Activated naive CD4-positive, alpha-beta T cell treated with anti-CD3 and anti-CD28 coated beads for 36 hours (primary cell): ENCODE measurements around the gene MREG. TPM values are rescaled to one million over a fixed set of nuclear protein-coding genes. Genes with fewer than 3 reads are reported as not detected.

Experiments used
- CTCF ChIA-PET: fragments of 350-600 bp; sonication (Branson Sonifier 250); formaldehyde crosslinking; loops from one replicate; lab custom pipeline; 2021; ENCODE audit warnings: antibody characterized with exemption; lab: Charles Lee
- DNase-seq: peaks from one replicate; pipeline ENCODE4 v3.0.0-alpha.2; 2020
- H3K27ac Mint-ChIP-seq: one replicate; pipeline ENCODE4 v1.8.0; 2021; ENCODE audit warnings: mild to moderate bottlenecking, mixed read lengths
- H3K27me3 Mint-ChIP-seq: one replicate; pipeline ENCODE4 v1.8.0; 2021; ENCODE audit warnings: low read depth, mixed read lengths
- H3K36me3 Mint-ChIP-seq: one replicate; pipeline ENCODE4 v1.8.0; 2021; ENCODE audit warnings: low read depth, mixed read lengths
- H3K4me1 Mint-ChIP-seq: one replicate; pipeline ENCODE4 v1.8.0; 2021; ENCODE audit warnings: low read depth, mixed read lengths
- H3K4me3 Mint-ChIP-seq: one replicate; pipeline ENCODE4 v1.8.0; 2021; ENCODE audit warnings: mild to moderate bottlenecking, moderate library complexity, mixed read lengths
- H3K9me3 Mint-ChIP-seq: one replicate; pipeline ENCODE4 v1.8.0; 2021; ENCODE audit warnings: mixed read lengths
- intact Hi-C: fragments of 100-400 bp; cut with micrococcal nuclease; formaldehyde crosslinking; loops from one replicate; pipeline ENCODE4 v1.15.1; 2023
- total RNA-seq, 2 experiments: library from RNA; stranded (reverse); gene quantifications; one replicate each; pipeline ENCODE4 v1.2.3, GENCODE V29; 2021

MREG gene
- total RNA-seq, 2 experiments from 2014 or later, result 3.1 to 3.9 TPM

DNA sequence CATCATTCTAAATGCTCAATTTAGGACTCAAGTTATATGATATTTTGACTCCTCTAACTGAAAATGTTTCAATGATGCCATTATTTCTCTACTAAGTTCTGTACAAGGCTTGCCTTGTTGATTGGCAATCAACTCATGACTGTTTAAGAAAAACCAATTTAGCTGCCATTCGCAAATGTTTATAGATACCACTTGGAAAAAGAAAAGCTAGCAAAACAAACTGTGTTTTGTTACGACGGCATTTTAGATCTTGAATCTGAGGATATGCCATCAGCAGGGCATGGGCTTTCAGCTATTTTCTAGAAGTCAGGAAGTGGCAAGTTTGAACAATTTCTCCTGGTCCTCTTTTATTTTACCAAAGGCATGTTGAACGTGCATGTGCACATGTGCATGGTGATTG, 65.3 kb downstream of the MREG start:
- H3K4me3 Mint-ChIP-seq, result no peak overlapping the region
- intact Hi-C loops, result no loop called here
- no peak overlapping the region for H3K27ac Mint-ChIP-seq
- no peaks in the 10 kb centered on the region for H3K4me1 Mint-ChIP-seq
- CTCF ChIA-PET, result interaction anchor here (1.0 to 7.5 kb wide), 2 partner anchors 17 to 75 kb away, joined by 3 to 111 read pairs; no protein-coding TSS in a partner anchor
- H3K27me3 Mint-ChIP-seq, result no peaks in the 10 kb centered on the region
- no peaks in the 10 kb centered on the region for H3K9me3 Mint-ChIP-seq
- no peak for DNase-seq
- peaks cover 7% of the 10 kb centered on the region for H3K36me3 Mint-ChIP-seq

DNA sequence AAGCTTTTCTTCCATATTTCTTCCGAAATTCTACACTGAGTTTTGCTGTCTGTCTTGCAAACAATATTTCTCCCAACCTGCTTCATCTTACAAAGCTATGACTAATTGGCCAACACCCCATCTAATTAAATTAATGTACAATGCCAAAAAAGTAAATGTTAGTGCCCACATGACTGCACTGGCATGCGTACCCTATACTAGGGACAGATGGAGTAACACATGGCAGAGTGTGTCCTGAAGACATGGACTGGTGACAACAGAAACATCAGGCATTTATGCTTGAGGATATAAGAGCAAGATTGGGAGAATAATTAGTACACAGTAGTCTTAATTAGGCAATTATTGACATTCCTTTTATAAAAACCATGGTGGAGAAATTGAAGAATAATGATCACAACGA, 66.8 kb downstream of the MREG start:
- H3K4me3 Mint-ChIP-seq, result no peak overlapping the region
- intact Hi-C loops, result no loop called here
- H3K27ac Mint-ChIP-seq, result no peak overlapping the region
- H3K9me3 Mint-ChIP-seq, result no peaks in the 10 kb centered on the region
- CTCF ChIA-PET, result interaction anchor here (7.5 kb wide), 1 partner anchor 76 kb away, joined by 111 read pairs; no protein-coding TSS in a partner anchor
- no peaks in the 10 kb centered on the region for H3K27me3 Mint-ChIP-seq
- H3K4me1 Mint-ChIP-seq, result no peaks in the 10 kb centered on the region
- H3K36me3 Mint-ChIP-seq, result peaks cover 7% of the 10 kb centered on the region
- no peak for DNase-seq

DNA sequence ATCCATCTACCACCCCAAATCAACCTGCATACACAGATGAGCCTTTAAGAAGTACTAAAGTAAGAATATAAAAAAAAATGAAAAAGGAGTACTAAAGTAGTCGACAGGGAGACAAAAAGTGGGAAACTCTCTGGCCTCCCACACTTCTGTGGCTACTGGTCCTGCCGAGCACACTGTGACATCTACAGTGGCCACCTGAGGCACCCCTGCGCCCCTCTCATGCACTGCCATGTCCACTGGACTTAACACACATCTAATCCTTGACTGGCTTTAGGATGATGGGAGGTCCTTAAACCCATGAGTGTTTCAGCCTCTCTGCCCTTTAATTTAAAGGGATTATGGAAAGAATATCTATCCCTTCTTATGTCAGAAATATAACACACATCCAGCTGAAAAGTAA, 71.2 kb downstream of the MREG start:
- no peaks in the 10 kb centered on the region for H3K4me1 Mint-ChIP-seq
- no peaks in the 10 kb centered on the region for H3K27me3 Mint-ChIP-seq
- no peaks in the 10 kb centered on the region for H3K9me3 Mint-ChIP-seq
- H3K36me3 Mint-ChIP-seq, result peaks cover 7% of the 10 kb centered on the region
- H3K4me3 Mint-ChIP-seq, result no peak overlapping the region
- DNase-seq, result no peak
- CTCF ChIA-PET, result interaction anchor here (0.7 to 2.1 kb wide), 4 partner anchors 8 to 803 kb away, joined by 3 to 6 read pairs (median 4); no protein-coding TSS in a partner anchor
- no peak overlapping the region for H3K27ac Mint-ChIP-seq
- intact Hi-C loops, result no loop called here

DNA sequence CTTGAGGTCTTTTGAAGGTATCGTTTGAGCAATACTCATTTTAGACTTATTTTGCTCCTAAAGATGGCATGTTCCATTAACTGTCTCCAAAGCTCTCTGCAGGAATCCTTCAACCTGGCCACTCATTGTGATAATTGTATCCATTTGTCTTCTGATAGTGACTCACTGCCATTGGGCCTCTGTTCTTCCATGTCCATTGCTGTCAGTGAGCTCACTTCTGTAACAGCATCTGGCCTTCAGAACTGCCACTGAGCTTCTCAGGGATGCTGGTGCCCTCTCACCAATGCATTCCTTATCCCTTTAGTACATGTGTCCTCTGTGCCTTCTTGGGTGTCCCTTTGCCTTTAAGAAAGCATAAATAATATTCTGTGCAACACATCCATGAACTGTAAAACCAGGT, 71.6 kb downstream of the MREG start:
- no peaks in the 10 kb centered on the region for H3K9me3 Mint-ChIP-seq
- intact Hi-C loops, result no loop called here
- no peaks in the 10 kb centered on the region for H3K27me3 Mint-ChIP-seq
- peaks cover 7% of the 10 kb centered on the region for H3K36me3 Mint-ChIP-seq
- no peaks in the 10 kb centered on the region for H3K4me1 Mint-ChIP-seq
- no peak overlapping the region for H3K27ac Mint-ChIP-seq
- CTCF ChIA-PET, result interaction anchor here (0.7 to 2.1 kb wide), 3 partner anchors 11 to 802 kb away, joined by 3 to 6 read pairs (median 4); no protein-coding TSS in a partner anchor
- no peak for DNase-seq
- H3K4me3 Mint-ChIP-seq, result no peak overlapping the region

DNA sequence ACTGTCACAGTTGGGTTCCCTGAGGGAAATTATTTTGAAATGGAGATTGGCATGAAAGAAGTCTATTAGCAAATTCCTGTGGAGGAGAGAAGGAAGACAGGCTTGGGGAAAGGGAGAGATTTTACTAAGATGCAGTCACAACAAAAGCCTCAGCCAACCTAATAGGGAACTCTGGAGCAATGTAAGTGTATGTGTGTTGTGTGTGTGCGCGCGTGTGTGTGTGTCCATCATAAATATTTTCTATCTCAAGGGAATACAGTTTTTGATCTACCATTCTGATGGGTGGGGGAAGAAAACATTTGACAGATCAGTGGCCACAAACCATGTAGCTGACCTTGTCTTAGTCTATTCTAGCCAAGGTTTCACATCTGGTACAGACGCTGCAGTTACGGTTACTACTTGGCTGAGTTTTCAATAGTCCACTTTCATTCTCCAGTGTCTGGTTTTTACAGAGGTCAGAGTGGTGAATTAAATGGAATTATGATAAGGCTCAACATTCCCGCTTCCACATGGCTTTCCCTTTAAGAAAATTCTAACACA, 72.6 kb downstream of the MREG start:
- CTCF ChIA-PET, result no interaction called here
- H3K36me3 Mint-ChIP-seq, result peaks cover 7% of the 10 kb centered on the region
- intact Hi-C loops, result no loop called here
- DNase-seq, result no peak
- H3K27me3 Mint-ChIP-seq, result no peaks in the 10 kb centered on the region
- H3K4me1 Mint-ChIP-seq, result no peaks in the 10 kb centered on the region
- H3K27ac Mint-ChIP-seq, result no peak overlapping the region
- no peak overlapping the region for H3K4me3 Mint-ChIP-seq
- H3K9me3 Mint-ChIP-seq, result no peaks in the 10 kb centered on the region

DNA sequence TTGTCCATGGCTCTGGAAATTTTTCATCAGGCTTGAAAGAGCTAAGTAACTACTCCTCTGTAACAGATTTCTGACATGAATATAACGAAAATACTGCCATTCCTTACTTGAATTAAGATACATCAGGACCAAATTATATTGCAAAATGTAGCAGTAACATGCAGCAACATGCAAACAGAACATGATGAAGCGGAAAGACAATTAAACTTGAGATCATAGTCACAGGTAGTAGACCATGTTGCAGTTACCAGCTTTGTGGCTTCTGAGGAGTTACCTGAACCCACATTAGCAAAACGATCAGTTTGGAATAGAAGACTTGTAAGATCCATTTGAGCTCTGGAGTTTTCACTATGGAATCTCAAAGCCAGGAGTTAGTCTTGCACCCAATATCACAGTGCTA, 76.2 kb downstream of the MREG start:
- Mint-ChIP-seq H3K4me3 (no peak overlapping the region), H3K4me1 (no peaks in the 10 kb centered on the region), H3K27me3 (no peaks in the 10 kb centered on the region), H3K27ac (no peak overlapping the region), H3K36me3 (no peaks in the 10 kb centered on the region), H3K9me3 (no peaks in the 10 kb centered on the region)
- CTCF ChIA-PET, result interaction anchor here (0.6 to 1.3 kb wide), 2 partner anchors 13 to 24 kb away, joined by 3 read pairs; no protein-coding TSS in a partner anchor
- DNase-seq, result no peak
- intact Hi-C loops, result loop anchor here (10.0 kb wide), 1 partner anchor 382 kb away; no protein-coding TSS in a partner anchor

DNA sequence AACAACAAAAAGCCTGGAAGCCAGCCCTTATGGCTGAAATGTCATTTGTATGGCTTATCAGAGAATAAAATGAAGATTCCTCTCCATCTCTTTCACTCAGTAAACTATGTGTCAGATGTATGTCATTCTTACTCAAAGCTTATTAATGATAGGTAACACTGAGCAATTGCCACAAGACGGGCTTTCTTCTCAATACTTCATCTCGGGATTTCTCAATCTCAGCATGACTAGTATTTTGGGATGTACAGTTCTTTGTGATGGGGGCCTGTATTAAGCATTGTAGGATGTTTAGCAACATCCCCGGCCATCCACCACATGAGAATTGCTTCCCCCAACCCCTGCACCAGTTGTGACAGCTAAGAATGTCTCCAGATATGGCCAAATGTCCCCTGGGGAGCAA, 80.2 kb downstream of the MREG start:
- H3K4me3 Mint-ChIP-seq, result no peak overlapping the region
- peaks cover 8% of the 10 kb centered on the region for H3K4me1 Mint-ChIP-seq
- no peak overlapping the region for H3K27ac Mint-ChIP-seq
- DNase-seq, result no peak
- no peaks in the 10 kb centered on the region for H3K27me3 Mint-ChIP-seq
- intact Hi-C loops, result loop anchor here (5.0 to 10.0 kb wide), 2 partner anchors 378 to 661 kb away; no protein-coding TSS in a partner anchor
- no peaks in the 10 kb centered on the region for H3K9me3 Mint-ChIP-seq
- CTCF ChIA-PET, result interaction anchor here (0.8 to 1.6 kb wide), 4 partner anchors 18 to 480 kb away, joined by 3 to 7 read pairs (median 4); no protein-coding TSS in a partner anchor
- no peaks in the 10 kb centered on the region for H3K36me3 Mint-ChIP-seq

DNA sequence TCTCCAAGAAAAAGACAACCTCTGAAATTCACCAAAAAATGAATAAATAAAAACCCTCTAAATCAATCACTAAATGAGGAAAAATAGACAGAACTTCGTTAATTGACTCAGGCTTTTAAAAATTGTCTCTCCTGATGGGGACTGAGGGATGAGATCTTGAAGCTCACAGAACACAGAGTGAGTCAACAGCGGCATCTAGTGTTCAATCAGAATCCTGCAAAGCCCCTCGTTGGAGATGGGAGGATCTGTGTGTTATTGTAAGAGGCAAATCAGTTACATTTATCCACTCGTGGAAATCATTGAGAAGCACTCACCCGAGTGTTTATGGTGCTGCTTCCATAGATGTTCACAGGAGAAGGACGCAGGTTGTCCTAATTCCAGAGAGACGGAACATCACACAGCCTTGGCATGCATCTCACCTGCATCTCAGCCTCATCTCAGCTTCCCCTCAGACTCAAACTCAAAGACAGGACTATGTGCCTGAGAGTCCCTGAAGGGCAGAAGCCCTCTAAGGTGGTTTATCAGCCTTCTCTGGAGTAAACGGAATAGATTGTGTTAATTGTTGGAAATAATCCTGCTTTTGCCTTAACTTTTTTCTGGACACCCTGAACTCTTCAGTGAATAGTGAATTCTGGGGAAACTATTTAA, 82.0 kb downstream of the MREG start:
- CTCF ChIA-PET, result interaction anchor here (0.6 to 1.9 kb wide), 23 partner anchors 8 to 1478 kb away, joined by 3 to 8 read pairs (median 3); no protein-coding TSS in a partner anchor
- H3K4me3 Mint-ChIP-seq, result no peak overlapping the region

DNA sequence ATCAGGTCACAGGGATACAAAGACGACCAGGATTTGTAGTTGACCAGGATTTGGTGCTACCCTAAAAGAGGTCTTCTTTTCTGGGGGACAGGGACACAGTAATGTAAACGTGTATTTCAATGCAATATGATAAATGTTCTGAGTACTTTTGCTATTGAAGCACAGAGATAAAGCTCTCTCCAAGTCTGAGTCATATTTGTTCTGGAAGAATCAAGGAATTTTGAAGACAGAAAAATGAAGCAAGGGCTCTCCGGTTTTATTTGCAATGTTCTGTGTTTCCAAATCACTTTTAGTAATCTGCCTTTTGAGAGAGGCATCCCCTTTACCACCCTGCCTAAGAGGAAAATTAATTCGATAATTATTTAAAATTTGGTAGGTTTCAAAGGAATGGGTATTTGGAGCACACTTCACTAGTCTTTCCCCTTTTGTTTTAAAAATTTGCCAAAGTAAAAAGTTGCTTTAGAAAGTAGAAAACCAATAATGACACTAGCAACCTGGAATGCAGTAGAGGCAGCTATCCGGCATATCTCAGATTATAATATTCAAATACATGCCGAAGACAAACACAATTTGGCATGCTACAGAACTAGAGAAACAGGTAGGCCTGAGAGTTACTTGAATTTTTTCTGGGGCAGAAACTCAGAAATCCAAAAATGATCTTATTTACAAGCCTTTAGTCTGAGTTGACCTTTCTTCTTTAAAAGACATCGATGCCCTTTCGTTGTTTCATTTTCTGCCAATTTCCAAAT, 82.7 kb downstream of the MREG start:
- no peaks in the 10 kb centered on the region for H3K36me3 Mint-ChIP-seq
- peaks cover 8% of the 10 kb centered on the region for H3K4me1 Mint-ChIP-seq
- DNase-seq, result no peak
- H3K4me3 Mint-ChIP-seq, result no peak overlapping the region
- no peak overlapping the region for H3K27ac Mint-ChIP-seq
- CTCF ChIA-PET, result interaction anchor here (0.6 to 1.9 kb wide), 25 partner anchors 9 to 1479 kb away, joined by 3 to 8 read pairs (median 3); no protein-coding TSS in a partner anchor
- no peaks in the 10 kb centered on the region for H3K27me3 Mint-ChIP-seq
- intact Hi-C loops, result loop anchor here (1.0 to 10.0 kb wide), 3 partner anchors 376 to 658 kb away; no protein-coding TSS in a partner anchor
- no peaks in the 10 kb centered on the region for H3K9me3 Mint-ChIP-seq

More for the DNA sequence above, 82.0 kb downstream of the MREG start:
- H3K27me3 Mint-ChIP-seq, result no peaks in the 10 kb centered on the region
- H3K4me1 Mint-ChIP-seq, result peaks cover 8% of the 10 kb centered on the region
- H3K9me3 Mint-ChIP-seq, result no peaks in the 10 kb centered on the region
- DNase-seq, result peak; percentile 78
- intact Hi-C loops, result loop anchor here (1.0 to 10.0 kb wide), 3 partner anchors 377 to 659 kb away; no protein-coding TSS in a partner anchor
- no peaks in the 10 kb centered on the region for H3K36me3 Mint-ChIP-seq
- H3K27ac Mint-ChIP-seq, result no peak overlapping the region

DNA sequence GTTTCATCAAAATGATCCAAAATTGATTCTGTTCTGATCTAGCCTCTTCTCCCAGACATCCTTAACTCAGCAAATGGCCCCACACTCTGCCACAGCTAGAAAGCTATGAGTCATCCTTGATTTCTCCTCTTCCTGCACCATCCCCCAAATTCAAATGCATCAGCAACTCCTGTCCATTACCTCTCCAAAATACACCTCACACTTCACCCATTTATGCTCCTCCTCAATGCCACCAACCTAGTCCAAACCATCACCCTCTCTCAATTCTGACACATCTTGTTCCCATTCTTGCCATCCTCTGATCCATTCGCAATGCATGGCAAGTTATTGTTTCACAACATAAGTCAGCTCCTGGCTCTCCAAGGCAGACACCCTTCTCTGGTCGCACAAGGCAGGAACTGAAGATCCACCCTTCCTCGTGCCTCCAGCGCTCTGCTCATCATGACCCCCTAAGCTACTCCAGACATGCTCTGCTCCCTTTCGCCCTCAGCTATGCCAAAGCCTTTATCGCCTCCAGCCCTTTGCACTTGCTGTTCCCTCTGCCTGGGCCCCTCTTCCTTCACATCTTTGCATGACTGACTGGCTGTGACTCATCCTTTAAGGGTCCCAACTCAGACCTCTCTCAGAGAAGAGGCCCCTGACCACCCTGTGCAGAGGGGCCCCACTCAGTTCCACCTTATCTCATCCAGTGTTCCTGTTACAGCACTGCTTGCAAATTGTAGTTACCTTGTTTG, 83.6 kb downstream of the MREG start:
- CTCF ChIA-PET, result interaction anchor here (0.6 to 0.9 kb wide), 3 partner anchors 20 to 660 kb away, joined by 3 to 4 read pairs (median 3); no protein-coding TSS in a partner anchor
- Mint-ChIP-seq H3K27me3 (no peaks in the 10 kb centered on the region), H3K4me1 (peaks cover 8% of the 10 kb centered on the region), H3K9me3 (no peaks in the 10 kb centered on the region), H3K36me3 (no peaks in the 10 kb centered on the region), H3K4me3 (no peak overlapping the region), H3K27ac (no peak overlapping the region)
- intact Hi-C loops, result loop anchor here (5.0 to 10.0 kb wide), 2 partner anchors 375 to 657 kb away; no protein-coding TSS in a partner anchor
- no peak for DNase-seq

DNA sequence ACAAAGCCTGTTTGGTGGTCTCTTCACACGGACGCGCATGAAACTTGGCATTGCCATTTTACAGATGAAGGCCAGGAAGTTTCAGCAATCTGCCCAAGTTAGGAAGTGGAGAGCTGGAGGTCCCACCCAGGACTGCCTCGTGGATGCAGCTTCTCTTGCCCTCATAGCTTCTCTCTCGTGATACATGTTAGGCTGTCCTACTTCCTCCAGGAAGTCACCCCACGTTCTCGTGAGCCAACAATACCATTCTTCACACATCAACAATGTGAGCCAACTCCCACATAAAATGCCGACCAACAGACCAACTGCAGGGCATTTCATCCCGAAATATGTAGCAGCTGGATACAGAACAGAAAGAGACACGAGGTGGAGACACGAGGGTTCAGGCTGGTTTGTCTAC, 85.3 kb downstream of the MREG start:
- no peaks in the 10 kb centered on the region for H3K36me3 Mint-ChIP-seq
- no peak for DNase-seq
- CTCF ChIA-PET, result no interaction called here
- no peak overlapping the region for H3K4me3 Mint-ChIP-seq
- H3K27me3 Mint-ChIP-seq, result no peaks in the 10 kb centered on the region
- H3K27ac Mint-ChIP-seq, result no peak overlapping the region
- intact Hi-C loops, result no loop called here
- H3K9me3 Mint-ChIP-seq, result no peaks in the 10 kb centered on the region
- H3K4me1 Mint-ChIP-seq, result peaks cover 8% of the 10 kb centered on the region
